ENCODE data around the gene CCL22.

Gene CCL22

GRCh38 chr16:57358086-57358420 lies 530 bp upstream of the CCL22 start:
- Histone ChIP-seq H3K4me2 (ENCODE audit: insufficient read depth, low read length) (no peak overlapping the region), H3K9me3 (ENCODE audit: insufficient read depth, low read length, severe bottlenecking) (no peaks in the 10 kb centered on the region), H3K79me2 (ENCODE audit: insufficient read depth, low read length) (no peaks in the 10 kb centered on the region), H3K4me3 (ENCODE audit: low read depth in 1 of 2, low read length in 2 of 2) (no peak overlapping the region), H3K4me1 (ENCODE audit: insufficient read depth, low read length) (no peaks in the 10 kb centered on the region), H2AFZ (ENCODE audit: low read depth, low read length) (no peak overlapping the region), H3K36me3 (ENCODE audit: insufficient read depth, low read length) (no peaks in the 10 kb centered on the region), H3K27ac (ENCODE audit: low read length) (no peak overlapping the region), H4K20me1 (ENCODE audit: insufficient read depth, low read length) (no peaks in the 10 kb centered on the region), H3K27me3 (ENCODE audit: insufficient read depth, low read length, poor library complexity) (peaks cover 9% of the 10 kb centered on the region), H3K9ac (ENCODE audit: low read depth, low read length) (no peak overlapping the region)
- no peak for DNase-seq
- TF ChIP-seq CTCF (IDR thresholded peaks at IDR 0.05; ENCODE audit: borderline replicate concordance, extremely low read depth, low read length, poor library complexity, severe bottlenecking): no peak
- no peak for TF ChIP-seq EZH2 (IDR thresholded peaks at IDR 0.05; ENCODE audit: borderline replicate concordance, low read depth, low read length, severe bottlenecking)
- ATAC-seq (ENCODE audit: insufficient read depth, low read depth): no peak

- DNase-seq (no peak), ATAC-seq (ENCODE audit: insufficient read depth, low read depth) (no peak)
- no peaks in the 10 kb centered on the region for H3K9me3 ChIP-seq (ENCODE audit: insufficient read depth, low read length, severe bottlenecking)
- H3K36me3 ChIP-seq (ENCODE audit: insufficient read depth, low read length): no peaks in the 10 kb centered on the region
- H2AFZ ChIP-seq (ENCODE audit: low read depth, low read length): no peak overlapping the region
- H3K9ac ChIP-seq (ENCODE audit: low read depth, low read length): no peak overlapping the region
- H3K4me1 ChIP-seq (ENCODE audit: insufficient read depth, low read length): no peaks in the 10 kb centered on the region
- H3K79me2 ChIP-seq (ENCODE audit: insufficient read depth, low read length): no peaks in the 10 kb centered on the region
- no peak overlapping the region for H3K4me2 ChIP-seq (ENCODE audit: insufficient read depth, low read length)
- no peaks in the 10 kb centered on the region for H4K20me1 ChIP-seq (ENCODE audit: insufficient read depth, low read length)
- no peak for TF ChIP-seq EZH2 (IDR thresholded peaks at IDR 0.05; ENCODE audit: borderline replicate concordance, low read depth, low read length, severe bottlenecking)
- TF ChIP-seq CTCF (IDR thresholded peaks at IDR 0.05; ENCODE audit: borderline replicate concordance, extremely low read depth, low read length, poor library complexity, severe bottlenecking): no peak
- no peak overlapping the region for H3K27ac ChIP-seq (ENCODE audit: low read length)
- peaks cover 14% of the 10 kb centered on the region for H3K27me3 ChIP-seq (ENCODE audit: insufficient read depth, low read length, poor library complexity)
- H3K4me3 ChIP-seq (ENCODE audit: low read depth in 1 of 2, low read length in 2 of 2): no peak overlapping the region
These were observed 1.8 kb downstream of the CCL22 start for GRCh38 chr16:57360321-57360935.

GRCh38 chr16:57361404-57361803 lies 2.8 kb downstream of the CCL22 start:
- Histone ChIP-seq H2AFZ (ENCODE audit: low read depth, low read length) (no peak overlapping the region), H3K27me3 (ENCODE audit: insufficient read depth, low read length, poor library complexity) (peaks cover 14% of the 10 kb centered on the region), H3K9me3 (ENCODE audit: insufficient read depth, low read length, severe bottlenecking) (no peaks in the 10 kb centered on the region), H3K79me2 (ENCODE audit: insufficient read depth, low read length) (no peaks in the 10 kb centered on the region), H3K27ac (ENCODE audit: low read length) (no peak overlapping the region), H3K4me3 (ENCODE audit: low read depth in 1 of 2, low read length in 2 of 2) (no peak overlapping the region), H3K9ac (ENCODE audit: low read depth, low read length) (no peak overlapping the region), H3K4me2 (ENCODE audit: insufficient read depth, low read length) (no peak overlapping the region), H4K20me1 (ENCODE audit: insufficient read depth, low read length) (no peaks in the 10 kb centered on the region), H3K4me1 (ENCODE audit: insufficient read depth, low read length) (no peaks in the 10 kb centered on the region), H3K36me3 (ENCODE audit: insufficient read depth, low read length) (no peaks in the 10 kb centered on the region)
- ATAC-seq (ENCODE audit: insufficient read depth, low read depth) (no peak), DNase-seq (no peak)
- TF ChIP-seq CTCF (IDR thresholded peaks at IDR 0.05; ENCODE audit: borderline replicate concordance, extremely low read depth, low read length, poor library complexity, severe bottlenecking) (no peak), EZH2 (IDR thresholded peaks at IDR 0.05; ENCODE audit: borderline replicate concordance, low read depth, low read length, severe bottlenecking) (no peak)

GRCh38 chr16:57364143-57364542 lies 5.6 kb downstream of the CCL22 start:
- peaks cover 9% of the 10 kb centered on the region for H3K27me3 ChIP-seq (ENCODE audit: insufficient read depth, low read length, poor library complexity)
- no peak overlapping the region for H3K4me2 ChIP-seq (ENCODE audit: insufficient read depth, low read length)
- no peak for TF ChIP-seq CTCF (IDR thresholded peaks at IDR 0.05; ENCODE audit: borderline replicate concordance, extremely low read depth, low read length, poor library complexity, severe bottlenecking)
- TF ChIP-seq EZH2 (IDR thresholded peaks at IDR 0.05; ENCODE audit: borderline replicate concordance, low read depth, low read length, severe bottlenecking): no peak
- no peaks in the 10 kb centered on the region for H3K9me3 ChIP-seq (ENCODE audit: insufficient read depth, low read length, severe bottlenecking)
- no peak overlapping the region for H3K27ac ChIP-seq (ENCODE audit: low read length)
- H3K36me3 ChIP-seq (ENCODE audit: insufficient read depth, low read length): no peaks in the 10 kb centered on the region
- ATAC-seq (ENCODE audit: insufficient read depth, low read depth) (no peak), DNase-seq (no peak)
- H3K9ac ChIP-seq (ENCODE audit: low read depth, low read length): no peak overlapping the region
- no peaks in the 10 kb centered on the region for H3K79me2 ChIP-seq (ENCODE audit: insufficient read depth, low read length)
- no peak overlapping the region for H3K4me3 ChIP-seq (ENCODE audit: low read depth in 1 of 2, low read length in 2 of 2)
- no peaks in the 10 kb centered on the region for H3K4me1 ChIP-seq (ENCODE audit: insufficient read depth, low read length)
- no peak overlapping the region for H2AFZ ChIP-seq (ENCODE audit: low read depth, low read length)
- no peaks in the 10 kb centered on the region for H4K20me1 ChIP-seq (ENCODE audit: insufficient read depth, low read length)
